ENCODE results near the gene PDE4C.

Gene PDE4C

DNA sequence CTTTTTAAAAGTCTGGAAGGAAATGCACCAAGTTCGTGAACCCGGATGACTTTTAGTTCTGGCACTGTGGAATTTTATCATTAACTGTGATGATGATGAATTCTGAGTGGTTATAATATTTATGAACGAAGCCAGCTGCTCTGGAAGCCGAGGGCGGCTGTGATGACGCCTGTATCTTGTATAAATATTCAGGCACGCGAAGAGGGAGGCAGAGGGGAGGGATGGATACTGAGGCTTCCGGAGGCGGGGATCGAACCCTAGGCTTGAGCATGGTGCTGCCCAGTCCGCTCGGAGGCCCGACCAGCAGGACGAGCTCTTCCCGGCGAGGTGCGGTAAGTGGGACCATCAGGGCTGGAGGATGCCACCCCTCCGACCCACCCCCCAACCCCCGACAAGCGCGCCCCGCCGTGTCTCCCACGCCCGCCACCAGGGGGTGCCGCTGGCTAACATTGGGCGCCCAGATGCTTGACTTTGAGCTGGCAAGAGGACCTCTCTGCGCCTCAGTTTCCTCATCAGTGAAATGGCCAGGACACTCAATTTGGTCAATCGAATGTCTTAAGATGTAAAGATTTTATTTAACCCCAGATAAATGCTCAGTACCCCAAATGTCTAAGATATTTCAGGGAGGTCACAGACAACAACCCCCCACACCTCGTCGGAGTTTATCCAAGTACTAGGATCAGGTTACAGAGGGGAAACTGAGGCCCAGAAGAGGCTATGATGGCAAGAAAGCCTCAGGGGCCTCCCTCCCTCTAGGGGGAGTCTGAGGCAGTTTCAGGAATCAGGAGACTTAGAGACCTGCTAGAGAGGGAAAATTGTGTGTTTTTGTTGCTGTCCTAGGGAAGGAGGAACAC, 17.9 kb downstream of the PDE4C start:
- TF ChIP-seq TAF1 (IDR thresholded peaks at IDR 0.05; ENCODE audit: borderline replicate concordance, insufficient read depth, low read length) (no peak), POLR2AphosphoS5 (IDR thresholded peaks at IDR 0.05; ENCODE audit: low read depth, low read length) (no peak), SIN3A (IDR thresholded peaks at IDR 0.05; ENCODE audit: borderline replicate concordance, insufficient read depth, low read length) (no peak)

DNA sequence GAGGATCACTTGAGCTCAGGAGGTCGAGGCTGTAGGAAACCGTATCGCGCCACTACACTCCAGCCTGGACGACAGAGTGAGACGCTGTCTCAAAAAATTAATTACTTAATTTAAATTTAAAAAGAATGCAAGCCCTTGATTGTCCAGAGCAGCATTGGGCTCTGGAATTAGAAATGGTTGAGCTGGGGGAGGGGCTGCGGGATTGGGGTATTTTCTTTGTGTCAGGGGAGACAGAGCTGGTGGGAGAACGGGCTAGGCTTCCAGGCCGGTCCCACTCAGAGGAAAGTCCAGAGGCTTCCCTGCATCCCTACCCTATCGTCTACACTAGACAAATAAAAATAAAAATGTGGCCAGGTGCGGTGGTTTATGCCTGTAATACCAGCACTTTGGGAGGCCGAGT, 20.2 kb downstream of the PDE4C start:
- TF ChIP-seq, protein P1, sequence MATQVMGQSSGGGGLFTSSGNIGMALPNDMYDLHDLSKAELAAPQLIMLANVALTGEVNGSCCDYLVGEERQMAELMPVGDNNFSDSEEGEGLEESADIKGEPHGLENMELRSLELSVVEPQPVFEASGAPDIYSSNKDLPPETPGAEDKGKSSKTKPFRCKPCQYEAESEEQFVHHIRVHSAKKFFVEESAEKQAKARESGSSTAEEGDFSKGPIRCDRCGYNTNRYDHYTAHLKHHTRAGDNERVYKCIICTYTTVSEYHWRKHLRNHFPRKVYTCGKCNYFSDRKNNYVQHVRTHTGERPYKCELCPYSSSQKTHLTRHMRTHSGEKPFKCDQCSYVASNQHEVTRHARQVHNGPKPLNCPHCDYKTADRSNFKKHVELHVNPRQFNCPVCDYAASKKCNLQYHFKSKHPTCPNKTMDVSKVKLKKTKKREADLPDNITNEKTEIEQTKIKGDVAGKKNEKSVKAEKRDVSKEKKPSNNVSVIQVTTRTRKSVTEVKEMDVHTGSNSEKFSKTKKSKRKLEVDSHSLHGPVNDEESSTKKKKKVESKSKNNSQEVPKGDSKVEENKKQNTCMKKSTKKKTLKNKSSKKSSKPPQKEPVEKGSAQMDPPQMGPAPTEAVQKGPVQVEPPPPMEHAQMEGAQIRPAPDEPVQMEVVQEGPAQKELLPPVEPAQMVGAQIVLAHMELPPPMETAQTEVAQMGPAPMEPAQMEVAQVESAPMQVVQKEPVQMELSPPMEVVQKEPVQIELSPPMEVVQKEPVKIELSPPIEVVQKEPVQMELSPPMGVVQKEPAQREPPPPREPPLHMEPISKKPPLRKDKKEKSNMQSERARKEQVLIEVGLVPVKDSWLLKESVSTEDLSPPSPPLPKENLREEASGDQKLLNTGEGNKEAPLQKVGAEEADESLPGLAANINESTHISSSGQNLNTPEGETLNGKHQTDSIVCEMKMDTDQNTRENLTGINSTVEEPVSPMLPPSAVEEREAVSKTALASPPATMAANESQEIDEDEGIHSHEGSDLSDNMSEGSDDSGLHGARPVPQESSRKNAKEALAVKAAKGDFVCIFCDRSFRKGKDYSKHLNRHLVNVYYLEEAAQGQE (IDR thresholded peaks at IDR 0.05; ENCODE audit: insufficient read depth in 1 of 2, low read depth in 2 of 2, low read length in 2 of 2): no peak
- TF ChIP-seq TAF1 (IDR thresholded peaks at IDR 0.05; ENCODE audit: borderline replicate concordance, insufficient read depth, low read length) (no peak), SIN3A (IDR thresholded peaks at IDR 0.05; ENCODE audit: borderline replicate concordance, insufficient read depth, low read length) (no peak), FOXP2 (optimal IDR thresholded peaks at IDR 0.05; ENCODE audit: borderline replicate concordance, extremely low read depth, extremely low read length, insufficient read depth) (no peak), POLR2AphosphoS5 (IDR thresholded peaks at IDR 0.05; ENCODE audit: low read depth, low read length) (no peak)

DNA sequence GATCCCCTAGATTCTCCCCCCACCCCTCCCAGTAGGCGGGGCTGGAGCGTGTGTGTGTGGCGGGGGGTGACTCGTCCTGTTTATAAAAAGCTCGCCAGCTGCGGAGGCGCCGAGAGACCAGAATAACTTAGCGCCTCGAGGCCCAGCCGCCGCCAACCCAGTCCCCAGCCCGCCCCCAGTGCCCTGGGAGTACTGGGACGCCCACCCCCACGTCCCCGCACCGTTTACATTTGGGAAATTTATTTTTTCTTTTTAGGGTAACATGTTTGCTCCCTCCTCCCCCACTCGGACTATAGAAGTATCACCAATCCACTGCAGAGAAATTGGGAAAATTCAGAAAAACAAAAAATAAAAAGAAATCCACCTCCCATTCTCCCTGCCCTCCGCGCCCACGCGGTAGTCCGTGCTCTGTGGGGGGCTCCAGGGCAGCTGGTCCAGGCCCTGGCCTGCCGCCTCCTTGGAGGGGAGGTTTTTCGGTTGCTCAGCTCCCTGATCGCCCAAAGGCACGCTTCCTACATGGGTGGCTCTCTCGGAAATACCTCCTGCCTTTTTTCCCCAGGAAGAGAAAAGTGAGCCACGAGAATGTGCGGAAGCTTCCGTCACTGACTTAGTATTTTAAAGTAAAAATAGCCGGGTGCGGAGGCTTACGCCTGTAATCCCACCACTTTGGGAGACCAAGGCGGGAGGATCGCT, 20.9 kb downstream of the PDE4C start:
- TF ChIP-seq FOXP2 (optimal IDR thresholded peaks at IDR 0.05; ENCODE audit: borderline replicate concordance, extremely low read depth, extremely low read length, insufficient read depth) (no peak), POLR2AphosphoS5 (IDR thresholded peaks at IDR 0.05; ENCODE audit: low read depth, low read length) (no peak), TAF1 (IDR thresholded peaks at IDR 0.05; ENCODE audit: borderline replicate concordance, insufficient read depth, low read length) (no peak), SIN3A (IDR thresholded peaks at IDR 0.05; ENCODE audit: borderline replicate concordance, insufficient read depth, low read length) (0 out of 2 replicates have a peak, but pooled peaks have one; percentile 47)
- TF ChIP-seq, protein P1 (IDR thresholded peaks at IDR 0.05; ENCODE audit: insufficient read depth in 1 of 2, low read depth in 2 of 2, low read length in 2 of 2): no peak

DNA sequence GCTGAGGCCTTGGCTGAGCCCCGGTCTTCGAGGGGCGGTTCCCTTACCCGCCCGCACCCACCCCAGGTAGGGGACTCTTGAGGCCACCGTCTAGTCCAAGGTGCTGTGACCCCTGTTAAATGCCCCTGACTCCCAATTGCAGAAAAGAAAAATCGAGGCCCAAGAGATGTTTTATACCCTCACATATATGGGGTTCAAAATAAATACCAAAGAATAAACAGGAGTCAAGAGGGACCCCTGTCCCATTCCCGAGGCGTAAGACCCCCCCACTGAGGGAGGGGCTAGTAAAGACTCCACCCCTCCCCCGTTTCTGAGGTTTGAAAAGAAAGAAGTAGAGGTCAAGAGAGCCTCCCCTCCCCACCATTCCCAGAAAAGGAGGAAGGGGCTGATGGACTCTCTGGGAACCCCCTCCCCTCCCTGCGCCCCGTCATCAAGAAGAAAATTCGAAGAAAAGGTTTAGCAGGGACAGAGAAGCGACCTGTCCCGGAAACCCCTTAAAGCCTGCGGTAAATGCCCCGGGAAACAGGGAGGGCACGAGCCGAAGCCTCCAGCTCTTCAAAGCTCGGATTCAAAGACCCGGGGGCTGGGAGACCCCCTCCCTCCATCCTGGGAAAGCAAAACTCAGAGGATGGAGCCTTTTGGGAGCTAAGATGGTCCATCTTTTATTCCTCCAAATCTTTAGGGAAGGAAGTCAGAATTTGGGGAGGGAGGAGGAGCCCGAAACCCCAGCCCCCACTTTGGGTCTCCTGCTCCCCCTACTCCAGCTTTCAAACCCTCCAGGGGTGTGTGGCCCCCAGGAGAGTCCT, 21.6 kb downstream of the PDE4C start:
- TF ChIP-seq FOXP2 (optimal IDR thresholded peaks at IDR 0.05; ENCODE audit: borderline replicate concordance, extremely low read depth, extremely low read length, insufficient read depth) (no peak), POLR2AphosphoS5 (IDR thresholded peaks at IDR 0.05; ENCODE audit: low read depth, low read length) (no peak), SIN3A (IDR thresholded peaks at IDR 0.05; ENCODE audit: borderline replicate concordance, insufficient read depth, low read length) (no peak), TAF1 (IDR thresholded peaks at IDR 0.05; ENCODE audit: borderline replicate concordance, insufficient read depth, low read length) (no peak)
- TF ChIP-seq, protein P1 (IDR thresholded peaks at IDR 0.05; ENCODE audit: insufficient read depth in 1 of 2, low read depth in 2 of 2, low read length in 2 of 2): no peak

DNA sequence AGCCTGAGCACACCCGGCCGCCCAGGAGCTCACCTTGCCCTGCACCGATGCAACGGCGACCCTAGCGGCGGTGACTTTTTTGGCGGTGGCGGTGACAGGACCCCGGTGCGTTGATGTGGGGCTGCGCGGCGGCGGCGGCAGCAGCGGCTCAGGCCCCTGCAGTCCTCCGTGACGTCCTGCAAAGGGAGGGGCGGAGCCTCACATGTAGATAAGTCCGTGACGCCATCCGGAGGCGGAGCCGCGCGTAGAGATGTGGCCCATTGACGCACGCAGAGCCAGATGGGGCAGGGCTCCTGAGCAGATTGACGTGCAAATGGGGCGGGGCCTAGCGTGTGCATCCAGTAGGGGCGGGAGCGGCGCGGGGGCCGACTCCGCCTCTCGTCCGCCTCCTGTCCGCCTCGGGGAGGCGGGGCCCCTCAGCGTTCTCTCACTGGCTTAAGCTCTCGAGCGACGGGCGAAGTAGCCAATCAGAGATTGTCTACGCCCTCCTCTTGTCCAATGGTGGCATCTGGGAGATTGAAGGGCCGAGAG, 22.3 kb downstream of the PDE4C start, which contains the start of gene RAB3A:
RAB3A (minus strand) TSS at position 180 of the 531 bp plus-strand sequence. CDS start 1,302 bp downstream, outside the sequence.
- TF ChIP-seq, protein P1 (IDR thresholded peaks at IDR 0.05; ENCODE audit: insufficient read depth in 1 of 2, low read depth in 2 of 2, low read length in 2 of 2): no peak
- peak; percentile 43; the same call in 1 of the 2 replicates for TF ChIP-seq POLR2AphosphoS5 (IDR thresholded peaks at IDR 0.05; ENCODE audit: low read depth, low read length)
- peak; percentile 86 for TF ChIP-seq FOXP2 (optimal IDR thresholded peaks at IDR 0.05; ENCODE audit: borderline replicate concordance, extremely low read depth, extremely low read length, insufficient read depth)
